Measurements from ENCODE around the gene MAP3K5. TPM values are rescaled to one million over a fixed set of nuclear protein-coding genes. Genes with fewer than 3 reads are reported as not detected.
A peak's percentile ranks its signal among the peaks of the same experiment; 100 is the strongest.

Gene MAP3K5
- polyA plus RNA-seq, 4 donors, result 6.0 to 8.7 (median 6.8) TPM

DNA sequence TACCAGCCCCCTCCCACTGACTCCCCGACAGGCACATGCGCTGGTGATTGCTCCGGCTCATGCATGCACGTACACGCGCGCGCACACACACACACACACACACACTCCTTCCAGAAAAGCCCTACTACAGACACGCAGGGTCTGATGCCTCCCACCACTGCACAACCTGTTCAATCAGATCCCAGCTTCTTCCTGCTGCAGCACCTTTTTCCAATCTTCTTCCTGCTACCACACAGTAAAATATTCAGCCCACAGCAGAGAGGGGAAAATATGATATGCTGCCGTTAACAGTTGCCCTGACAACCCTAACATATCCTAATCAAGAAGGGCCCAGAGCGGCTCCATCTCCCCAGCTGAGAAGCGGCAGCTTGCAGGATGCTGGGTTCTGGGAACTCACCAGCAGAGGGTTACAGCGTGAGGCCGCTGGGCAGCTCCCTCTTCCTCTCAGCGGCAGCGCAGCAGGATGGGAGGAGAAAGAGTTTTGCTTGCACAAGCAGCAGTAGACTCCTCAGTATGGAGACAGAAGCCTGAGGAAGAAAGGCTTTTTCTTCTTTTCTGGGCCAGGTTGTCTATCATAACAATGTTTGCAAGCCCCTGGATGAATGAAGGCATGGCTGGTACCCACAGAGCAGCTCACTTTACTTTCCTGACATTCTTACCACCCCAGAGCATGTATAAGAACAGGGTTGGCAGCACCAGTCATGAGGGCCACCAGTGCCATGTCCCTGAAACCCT, 265.9 kb downstream of the MAP3K5 start:
- peak in 2 of 4 donors; percentile 11 to 18 for DNase-seq (ENCODE audit: low read depth in 4 of 4, low spot score in 3 of 4)

DNA sequence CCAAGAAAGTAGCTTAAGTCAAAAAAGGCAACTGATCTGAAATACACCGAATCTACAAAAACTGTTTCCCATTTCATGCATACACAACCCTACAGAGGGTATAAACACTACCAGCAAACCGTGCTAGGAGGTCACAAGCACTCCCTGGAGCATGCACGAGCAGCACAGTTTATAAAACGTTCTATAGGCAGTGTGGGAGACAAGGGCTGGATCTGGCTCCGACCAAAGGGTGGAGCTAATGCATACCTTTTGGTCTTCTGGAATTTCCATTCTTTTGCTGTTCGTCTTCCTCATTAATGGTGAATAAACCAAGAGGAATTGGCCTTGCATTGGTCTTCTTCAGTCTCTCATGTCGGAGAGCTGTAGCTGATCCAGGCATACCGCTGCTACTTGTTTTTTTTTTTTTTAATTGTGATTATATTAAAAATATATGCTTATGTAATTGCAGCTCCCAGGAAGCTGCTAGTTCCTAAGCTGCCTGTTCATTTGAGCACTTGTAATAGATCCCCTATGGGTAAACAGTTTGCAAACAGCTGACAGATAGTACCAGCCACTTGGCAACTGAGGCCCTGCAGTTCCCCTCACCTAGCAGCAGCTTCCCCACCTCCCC, 266.6 kb downstream of the MAP3K5 start:
- no peak for DNase-seq (ENCODE audit: low read depth in 4 of 4, low spot score in 3 of 4)

DNA sequence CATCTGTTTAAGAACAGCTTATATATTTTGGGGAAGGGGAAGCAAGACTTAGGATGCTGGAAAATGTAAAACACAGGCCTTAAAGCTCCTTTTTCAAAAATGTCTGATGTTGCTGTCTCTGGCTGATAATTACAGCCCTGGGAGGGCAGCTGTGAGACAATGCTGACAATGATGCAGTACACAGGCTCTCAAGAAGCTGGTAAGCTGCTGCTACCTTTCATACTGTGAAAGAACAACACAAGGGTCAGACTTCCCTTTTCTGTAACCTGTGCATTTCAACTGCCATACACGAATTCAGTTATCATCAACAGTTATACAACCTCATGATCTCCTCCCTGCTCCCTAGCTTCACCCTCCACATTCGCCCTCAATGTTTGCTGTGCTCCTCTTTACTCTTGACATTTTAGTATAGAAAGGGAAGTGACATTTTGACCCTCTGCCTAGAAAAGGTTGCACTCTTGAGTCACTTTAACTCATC, 267.3 kb downstream of the MAP3K5 start:
- no peak for DNase-seq (ENCODE audit: low read depth in 4 of 4, low spot score in 3 of 4)

DNA sequence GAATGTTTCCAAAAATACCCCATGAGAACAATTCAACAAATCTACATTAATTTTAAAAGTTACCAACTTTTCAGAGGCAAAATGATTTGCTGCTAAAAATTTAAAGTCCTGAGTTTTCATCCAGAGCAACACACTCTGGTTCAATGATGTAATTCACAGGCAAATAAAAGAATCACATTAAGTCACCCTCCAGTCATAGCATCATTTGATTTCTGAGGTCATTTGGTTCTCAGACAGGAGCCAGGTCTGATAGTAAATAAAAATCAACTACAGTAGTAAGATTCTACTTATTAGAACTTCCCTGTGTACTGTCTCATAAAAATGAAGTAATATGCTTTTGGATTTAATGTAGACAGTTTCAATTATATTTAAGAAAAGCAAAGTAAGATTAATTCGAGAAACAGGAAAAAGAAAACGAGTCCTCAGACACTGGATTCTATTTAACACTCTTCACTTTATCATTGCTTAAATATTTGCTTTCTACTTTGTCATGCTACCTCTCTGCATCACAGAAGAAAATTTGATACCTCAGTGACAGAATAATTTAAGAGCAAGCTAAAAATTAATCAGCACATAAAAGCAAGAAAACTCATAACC, 267.8 kb downstream of the MAP3K5 start:
- DNase-seq (ENCODE audit: low read depth in 4 of 4, low spot score in 3 of 4), result no peak

DNA sequence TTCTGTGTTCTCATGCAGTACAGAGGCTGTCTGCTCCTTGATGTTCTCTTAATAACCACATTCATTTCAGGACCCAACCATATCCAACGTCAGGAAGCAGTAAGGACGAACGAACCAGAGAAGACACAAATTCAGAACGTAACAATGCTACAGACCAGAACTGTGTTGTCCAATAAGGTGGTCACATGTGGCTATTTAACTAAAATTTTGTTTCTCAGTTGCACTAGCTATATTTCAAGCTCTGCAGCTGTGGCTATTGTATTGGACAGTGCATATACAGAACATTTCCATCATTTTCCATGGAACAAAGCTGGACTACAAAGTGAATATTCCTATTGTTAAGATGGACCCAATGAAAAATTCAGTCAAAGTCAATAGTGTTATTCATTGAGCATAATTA, 269.1 kb downstream of the MAP3K5 start:
- DNase-seq (ENCODE audit: low read depth in 4 of 4, low spot score in 3 of 4), result no peak

DNA sequence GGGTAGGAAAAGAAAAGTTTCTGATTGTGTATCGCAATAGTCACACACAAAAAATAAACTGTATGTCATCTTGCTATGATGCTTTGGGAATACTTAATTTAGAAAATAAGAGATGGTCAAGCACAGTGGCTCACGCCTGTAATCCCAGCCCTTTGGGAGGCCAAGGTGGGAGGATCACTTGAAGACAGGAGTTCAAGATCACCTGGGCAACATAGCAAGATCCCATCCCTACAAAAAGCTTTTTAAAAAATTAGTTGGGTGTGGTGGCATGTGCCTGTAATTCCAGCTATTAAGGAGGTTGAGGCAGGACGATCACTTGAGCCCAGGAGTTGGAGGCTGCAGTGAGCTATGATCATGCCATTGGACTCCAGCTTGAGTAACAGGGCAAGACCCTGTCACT, 269.6 kb downstream of the MAP3K5 start:
- DNase-seq (ENCODE audit: low read depth in 4 of 4, low spot score in 3 of 4), result no peak

DNA sequence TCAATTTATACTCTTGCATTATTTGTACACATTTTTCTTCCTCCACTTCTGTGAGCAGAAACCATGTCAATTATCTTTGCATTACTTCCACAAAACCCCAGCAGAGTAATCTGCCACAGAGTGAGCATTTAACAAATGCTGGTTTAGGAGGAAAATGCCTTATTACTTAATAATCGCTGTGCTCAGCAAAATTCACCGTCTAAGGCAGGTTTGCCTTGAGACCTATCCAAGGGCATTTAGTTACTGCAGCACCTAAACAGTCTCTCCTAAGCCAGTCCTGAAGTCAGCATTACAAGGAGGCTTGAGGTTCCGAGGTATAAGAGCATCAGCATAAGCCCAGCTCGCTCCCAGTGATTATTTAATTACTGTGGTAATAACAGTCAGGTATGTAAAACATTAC, 270.4 kb downstream of the MAP3K5 start:
- no peak for DNase-seq (ENCODE audit: low read depth in 4 of 4, low spot score in 3 of 4)

DNA sequence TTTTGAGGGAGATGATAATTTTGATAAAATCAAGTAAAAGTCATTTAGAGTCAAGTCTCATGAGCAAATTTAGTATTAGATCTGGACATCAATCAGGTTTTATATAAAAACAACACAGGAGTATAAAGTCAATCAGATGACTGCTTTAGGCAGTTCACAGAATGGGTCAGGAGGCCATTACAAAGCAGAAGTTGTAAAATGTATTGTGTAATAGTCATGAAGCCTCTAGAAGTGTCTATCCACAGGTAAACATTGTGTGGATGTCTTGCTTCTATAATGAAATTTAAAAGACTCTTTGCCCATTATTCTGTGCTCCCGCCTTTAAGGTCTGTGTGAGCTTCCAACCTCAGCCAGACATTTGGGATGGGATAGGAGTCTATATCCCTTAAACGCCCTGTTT, 270.9 kb downstream of the MAP3K5 start:
- no peak for DNase-seq (ENCODE audit: low read depth in 4 of 4, low spot score in 3 of 4)

DNA sequence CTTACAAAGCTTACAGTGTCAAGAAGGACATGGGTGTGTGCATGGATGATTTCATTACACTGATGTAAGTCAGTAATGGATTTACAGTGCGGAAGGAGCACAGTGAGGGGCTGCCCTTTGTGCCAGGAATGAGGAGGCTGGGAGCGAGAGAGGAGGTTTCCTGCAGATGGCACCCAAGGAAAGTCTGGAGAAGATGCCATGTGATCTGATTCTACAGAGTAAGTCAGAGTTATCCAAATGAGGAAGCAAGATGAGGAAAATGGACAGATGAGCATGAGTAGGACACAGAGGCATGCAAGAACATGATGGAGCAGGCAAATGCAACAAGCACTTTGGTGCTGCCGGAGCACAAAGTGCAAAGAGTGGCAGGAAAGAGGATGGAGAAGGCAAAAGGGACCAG, 271.8 kb downstream of the MAP3K5 start:
- no peak for DNase-seq (ENCODE audit: low read depth in 4 of 4, low spot score in 3 of 4)

DNA sequence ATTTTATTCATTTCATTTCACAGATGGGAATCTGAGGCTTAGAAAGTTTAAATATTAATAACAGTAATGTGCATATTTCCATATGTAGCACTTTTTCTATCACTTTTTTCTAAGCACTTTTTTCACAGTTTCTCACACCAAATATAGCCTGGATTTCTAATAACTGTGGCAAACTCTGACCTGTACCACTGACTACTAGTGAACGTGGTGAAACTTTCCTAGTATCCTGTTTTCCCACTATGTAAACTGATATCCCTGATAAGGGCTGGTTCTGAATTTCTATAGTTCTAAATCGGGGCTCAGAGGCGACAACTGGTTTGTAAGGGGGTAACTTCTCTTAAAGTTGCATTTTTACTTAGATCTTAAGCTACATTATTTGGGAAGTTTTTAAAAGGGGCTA, 274.7 kb downstream of the MAP3K5 start:
- DNase-seq (ENCODE audit: low read depth in 4 of 4, low spot score in 3 of 4), result no peak

DNA sequence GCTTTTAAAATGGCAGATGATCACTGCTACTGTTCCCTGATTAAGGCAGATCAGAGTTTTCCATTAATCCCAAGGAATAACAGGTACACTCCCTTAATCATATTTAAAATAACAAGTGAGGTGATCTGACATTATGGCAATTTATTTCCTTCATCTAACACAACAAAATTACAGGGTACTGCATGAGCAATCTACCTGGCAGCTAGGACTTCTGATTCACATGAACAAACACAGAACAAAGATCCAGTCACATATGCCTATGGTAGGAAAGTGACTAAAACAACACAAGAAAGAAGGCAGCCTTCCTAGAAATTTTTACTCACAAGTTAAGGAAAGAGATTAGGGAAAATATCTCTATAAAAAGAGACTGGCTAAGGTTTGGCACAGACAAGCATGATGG, 275.3 kb downstream of the MAP3K5 start:
- no peak for DNase-seq (ENCODE audit: low read depth in 4 of 4, low spot score in 3 of 4)

DNA sequence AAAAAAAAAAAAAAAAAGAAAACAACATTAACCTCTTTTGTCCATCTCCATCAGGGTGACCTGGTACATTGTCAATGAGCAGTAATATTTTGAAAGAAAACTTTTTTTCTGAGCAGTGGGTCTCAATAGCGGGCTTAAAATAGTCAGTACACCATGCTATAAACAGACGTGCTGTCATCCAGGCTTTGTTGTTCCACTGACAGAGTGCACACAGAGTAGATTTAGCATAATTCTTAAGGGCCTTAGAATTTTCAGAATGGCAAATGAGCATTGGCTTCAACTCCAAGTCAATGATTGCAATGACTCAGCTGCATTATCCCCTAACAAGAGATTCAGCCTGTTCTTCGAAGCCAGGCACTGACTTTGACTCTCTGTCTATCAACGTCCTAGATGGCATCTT, 277.7 kb downstream of the MAP3K5 start:
- no peak for DNase-seq (ENCODE audit: low read depth in 4 of 4, low spot score in 3 of 4)

DNA sequence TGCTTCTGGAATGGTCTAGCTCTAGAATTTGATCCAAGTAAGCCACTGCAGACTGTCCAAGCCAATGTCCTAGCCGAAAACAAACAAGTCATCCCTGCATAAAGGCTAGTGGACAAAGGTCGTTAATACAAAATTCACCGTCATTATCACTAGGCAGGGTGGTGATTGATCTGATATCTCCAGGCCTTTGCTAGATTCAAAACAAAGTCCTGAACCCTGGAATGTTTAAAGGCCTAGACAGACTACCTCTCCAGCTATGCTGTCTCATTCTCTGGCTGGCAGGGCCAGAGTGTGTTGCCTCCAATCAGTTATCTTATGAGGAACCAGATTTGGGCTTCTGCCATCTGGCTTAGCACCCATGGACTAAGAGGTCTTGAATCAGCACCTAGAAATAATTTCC, 280.4 kb downstream of the MAP3K5 start:
- DNase-seq (ENCODE audit: low read depth in 4 of 4, low spot score in 3 of 4), result no peak

DNA sequence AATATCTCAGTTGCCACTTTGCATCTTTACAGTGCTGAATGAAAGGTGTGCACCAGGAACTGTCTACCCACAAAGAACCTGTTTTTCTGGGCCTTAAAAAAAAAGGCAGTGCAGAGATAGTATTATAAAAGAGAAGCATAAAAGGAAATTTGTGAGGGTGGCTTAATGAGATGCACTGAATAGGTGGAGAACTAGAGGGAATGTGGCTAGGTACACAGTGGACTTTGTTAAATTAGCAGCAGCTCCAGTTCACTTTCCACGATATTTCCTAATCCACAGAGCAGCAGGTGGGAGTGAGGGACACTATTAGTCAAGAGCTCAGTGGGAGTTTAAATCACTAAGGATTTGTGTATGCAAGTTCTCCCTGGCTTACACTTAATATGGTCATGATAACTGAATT, 280.9 kb downstream of the MAP3K5 start:
- DNase-seq (ENCODE audit: low read depth in 4 of 4, low spot score in 3 of 4), result no peak

DNA sequence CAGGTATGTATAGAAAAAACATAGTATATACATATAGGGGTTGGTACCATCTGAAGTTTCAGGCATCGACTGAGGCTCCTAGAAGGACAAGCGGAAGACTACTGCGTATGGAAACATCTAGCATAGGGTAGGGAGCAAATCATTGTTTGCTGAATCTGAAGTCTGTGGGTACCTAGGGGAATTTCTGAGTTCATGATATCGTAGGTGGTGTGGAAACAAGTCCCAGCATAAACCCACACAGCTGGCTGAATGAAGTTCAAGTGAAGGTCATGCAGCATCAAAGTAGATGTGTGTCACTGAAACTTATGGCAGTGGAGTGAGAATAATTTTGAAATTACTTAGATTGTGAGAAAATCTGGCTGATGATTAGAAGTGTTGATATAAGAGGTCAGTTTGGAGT, 281.5 kb downstream of the MAP3K5 start:
- no peak for DNase-seq (ENCODE audit: low read depth in 4 of 4, low spot score in 3 of 4)

DNA sequence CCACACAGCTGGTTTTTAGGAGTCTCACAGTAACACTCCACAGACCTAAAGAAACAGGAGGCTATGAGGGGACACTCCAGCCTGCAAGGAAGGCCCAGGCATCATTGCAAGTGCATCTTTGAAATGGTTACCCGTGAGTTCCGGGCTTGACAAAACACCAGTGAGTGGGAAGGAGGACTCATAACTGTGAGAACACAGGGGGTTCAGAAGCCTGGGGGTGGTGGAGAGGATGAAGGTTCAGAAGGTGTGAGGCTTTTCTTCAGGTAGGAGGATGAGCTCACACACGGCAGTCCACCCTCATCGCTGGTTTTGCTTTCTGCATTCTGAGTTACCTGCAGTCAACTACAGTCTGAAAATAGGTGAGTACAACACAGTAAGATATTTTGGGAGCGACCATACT, 282.0 kb downstream of the MAP3K5 start:
- DNase-seq (ENCODE audit: low read depth in 4 of 4, low spot score in 3 of 4), result no peak

DNA sequence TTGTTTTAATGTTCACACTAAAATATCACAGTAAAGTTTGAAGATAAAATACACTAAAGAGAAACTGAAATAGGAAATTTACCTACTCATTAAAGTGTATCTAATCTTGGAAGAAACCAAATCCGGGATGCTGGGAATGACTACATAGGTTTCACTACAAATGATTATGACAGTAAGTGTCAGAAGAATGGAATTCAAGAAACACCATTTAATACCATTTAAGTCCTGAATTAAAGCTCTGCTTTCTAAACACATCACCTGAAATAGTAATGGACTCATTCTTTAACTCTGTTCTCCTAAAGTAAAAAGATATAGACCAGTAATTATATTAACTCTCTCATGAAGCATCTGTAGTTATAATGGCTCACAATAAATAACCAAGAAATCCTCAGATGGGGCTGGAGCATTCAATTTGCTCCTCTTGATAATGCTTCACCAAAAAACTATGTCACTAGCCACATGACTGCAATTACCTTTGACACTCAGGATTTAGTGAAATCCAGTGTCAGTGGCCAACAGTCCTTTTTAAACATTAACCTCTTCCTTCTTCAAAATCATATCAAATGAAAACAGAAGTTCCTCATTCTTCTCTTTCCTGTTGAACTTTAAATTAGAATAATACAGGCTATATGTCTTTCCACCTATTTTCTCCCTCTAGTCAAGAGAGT, 283.4 kb downstream of the MAP3K5 start:
- no peak for DNase-seq (ENCODE audit: low read depth in 4 of 4, low spot score in 3 of 4)
